Karpas-422 (cell line): Measurements from ENCODE around the gene PDZD4. TPM values are rescaled to one million over a fixed set of nuclear protein-coding genes. Genes with fewer than 3 reads are reported as not detected.
"Not testable (repeated sequence)": the region's sequence is repeated elsewhere in the genome, so short reads cannot be mapped to it uniquely, and the experiment has no call there.

Experiments used
- DNase-seq: peaks from one replicate; pipeline ENCODE4 v3.0.0-alpha.2; 2015
- H2AFZ ChIP-seq: fragments of 200-600 bp; sonication (generic); 2 replicates; pipeline ENCODE4 v1.6.1; 2014; ENCODE audit warnings: antibody characterized with exemption, low read length, mixed read lengths
- H3K27ac ChIP-seq: fragments of 200-600 bp; sonication (generic); 2 replicates; pipeline ENCODE4 v1.5.1; 2014; ENCODE audit warnings: mild to moderate bottlenecking, low read length, moderate library complexity
- H3K27me3 ChIP-seq: fragments of 200-600 bp; sonication (generic); 2 replicates; pipeline ENCODE4 v1.6.1; 2014; ENCODE audit warnings: low read length, mixed read lengths
- H3K36me3 ChIP-seq: fragments of 200-600 bp; sonication (generic); 2 replicates; pipeline ENCODE4 v1.6.1; 2014; ENCODE audit warnings: low read length, mixed read lengths; ENCODE audit not compliant: insufficient read depth
- H3K4me1 ChIP-seq: fragments of 200-600 bp; sonication (generic); 2 replicates; pipeline ENCODE4 v1.6.1; 2014; ENCODE audit warnings: mild to moderate bottlenecking, low read length, mixed read lengths
- H3K4me2 ChIP-seq: fragments of 200-600 bp; sonication (generic); 2 replicates; pipeline ENCODE4 v1.6.1; 2014; ENCODE audit warnings: low read length, low read depth, mild to moderate bottlenecking; ENCODE audit not compliant: poor library complexity, severe bottlenecking
- H3K4me3 ChIP-seq: fragments of 200-600 bp; sonication (generic); 2 replicates; pipeline ENCODE4 v1.5.1; 2014; ENCODE audit warnings: mild to moderate bottlenecking, antibody characterized with exemption, low read length, mixed read lengths
- H3K79me2 ChIP-seq: fragments of 200-600 bp; sonication (generic); 2 replicates; pipeline ENCODE4 v1.6.1; 2014; ENCODE audit warnings: mild to moderate bottlenecking, low read length, mixed read lengths
- H3K9ac ChIP-seq: fragments of 200-600 bp; sonication (generic); 2 replicates; pipeline ENCODE4 v1.6.0; 2014; ENCODE audit warnings: low read length
- H3K9me2 ChIP-seq: fragments of 200-600 bp; sonication (generic), shearing (Covaris generic); replicated peaks from 2 replicates; pipeline ENCODE4 v1.6.0; 2014; ENCODE audit warnings: mild to moderate bottlenecking, low read length, moderate library complexity; ENCODE audit not compliant: insufficient read depth
- H3K9me3 ChIP-seq: fragments of 300-700, 200-600 bp; sonication (generic); 2 replicates; pipeline ENCODE4 v1.6.1; 2014; ENCODE audit warnings: low read length, mixed read lengths
- H4K20me1 ChIP-seq: fragments of 200-600 bp; sonication (generic); 2 replicates; pipeline ENCODE4 v1.6.1; 2014; ENCODE audit warnings: mild to moderate bottlenecking, antibody characterized with exemption, low read length, low read depth; ENCODE audit not compliant: insufficient read depth
- total RNA-seq: library from RNA; depleted of rRNA; stranded (reverse); fragments of >200 nt; shearing (Covaris generic); gene quantifications from 2 replicates; pipeline ENCODE4 v1.2.3, GENCODE V29; 2014; ENCODE audit warnings: low replicate concordance

The PDZD4 gene
- total RNA-seq, 1 experiment from 2014 or later, result not detected

- Histone ChIP-seq H3K4me1 (no peaks in the 10 kb centered on the region), H3K36me3 (no peaks in the 10 kb centered on the region), H3K9me2 (no peaks in the 10 kb centered on the region), H3K9ac (no peak overlapping the region), H3K79me2 (no peaks in the 10 kb centered on the region), H3K4me3 (no peak overlapping the region), H3K9me3 (no peaks in the 10 kb centered on the region), H3K27ac (no peak overlapping the region), H3K27me3 (no peaks in the 10 kb centered on the region), H3K4me2 (no peak overlapping the region), H2AFZ (no peak overlapping the region), H4K20me1 (no peaks in the 10 kb centered on the region)
- no peak for DNase-seq
Observed at GRCh38 chrX:153827016-153827415, 3.3 kb downstream of the PDZD4 start.

GRCh38 chrX:153825042-153825441, 5.3 kb downstream of the PDZD4 start:
- Histone ChIP-seq H3K4me2 (no peak overlapping the region), H3K4me3 (no peak overlapping the region), H3K9ac (no peak overlapping the region), H3K79me2 (no peaks in the 10 kb centered on the region), H3K4me1 (no peaks in the 10 kb centered on the region), H2AFZ (no peak overlapping the region), H4K20me1 (no peaks in the 10 kb centered on the region), H3K27me3 (no peaks in the 10 kb centered on the region), H3K36me3 (no peaks in the 10 kb centered on the region), H3K9me3 (no peaks in the 10 kb centered on the region), H3K9me2 (no peaks in the 10 kb centered on the region), H3K27ac (no peak overlapping the region)
- no peak for DNase-seq

- H3K4me3 ChIP-seq, result no peak overlapping the region
- H3K36me3 ChIP-seq, result no peaks in the 10 kb centered on the region
- H3K27me3 ChIP-seq, result no peaks in the 10 kb centered on the region
- no peak overlapping the region for H3K27ac ChIP-seq
- no peak overlapping the region for H2AFZ ChIP-seq
- H3K4me2 ChIP-seq, result no peak overlapping the region
- no peak for DNase-seq
- H3K9ac ChIP-seq, result no peak overlapping the region
- no peaks in the 10 kb centered on the region for H3K9me2 ChIP-seq
- no peaks in the 10 kb centered on the region for H3K4me1 ChIP-seq
- H3K9me3 ChIP-seq, result no peaks in the 10 kb centered on the region
- no peaks in the 10 kb centered on the region for H3K79me2 ChIP-seq
- no peaks in the 10 kb centered on the region for H4K20me1 ChIP-seq
Observed at GRCh38 chrX:153824348-153824747, 6.0 kb downstream of the PDZD4 start.

- Histone ChIP-seq H3K9ac (no peak overlapping the region), H3K36me3 (no peaks in the 10 kb centered on the region), H3K79me2 (no peaks in the 10 kb centered on the region), H3K4me2 (no peak overlapping the region), H3K27me3 (no peaks in the 10 kb centered on the region), H3K4me1 (no peaks in the 10 kb centered on the region), H3K9me3 (no peaks in the 10 kb centered on the region), H3K4me3 (no peak overlapping the region), H4K20me1 (no peaks in the 10 kb centered on the region), H3K27ac (no peak overlapping the region), H3K9me2 (no peaks in the 10 kb centered on the region), H2AFZ (no peak overlapping the region)
- no peak for DNase-seq
Observed at GRCh38 chrX:153821066-153821465, 9.3 kb downstream of the PDZD4 start.

GRCh38 chrX:153820601-153821000, 9.7 kb downstream of the PDZD4 start:
- Histone ChIP-seq H3K27ac (no peak overlapping the region), H3K27me3 (no peaks in the 10 kb centered on the region), H3K4me3 (no peak overlapping the region), H3K9me2 (no peaks in the 10 kb centered on the region), H4K20me1 (no peaks in the 10 kb centered on the region), H2AFZ (no peak overlapping the region), H3K79me2 (no peaks in the 10 kb centered on the region), H3K9ac (no peak overlapping the region), H3K36me3 (no peaks in the 10 kb centered on the region), H3K4me1 (no peaks in the 10 kb centered on the region), H3K4me2 (no peak overlapping the region), H3K9me3 (no peaks in the 10 kb centered on the region)
- DNase-seq, result no peak

- no peaks in the 10 kb centered on the region for H4K20me1 ChIP-seq
- no peaks in the 10 kb centered on the region for H3K27me3 ChIP-seq
- no peaks in the 10 kb centered on the region for H3K36me3 ChIP-seq
- H3K4me3 ChIP-seq, result no peak overlapping the region
- H3K9me3 ChIP-seq, result no peaks in the 10 kb centered on the region
- H3K4me1 ChIP-seq, result no peaks in the 10 kb centered on the region
- no peak for DNase-seq
- H3K9me2 ChIP-seq, result no peaks in the 10 kb centered on the region
- H3K79me2 ChIP-seq, result no peaks in the 10 kb centered on the region
- H3K4me2 ChIP-seq, result no peak overlapping the region
- H2AFZ ChIP-seq, result no peak overlapping the region
- no peak overlapping the region for H3K9ac ChIP-seq
- H3K27ac ChIP-seq, result no peak overlapping the region
Observed at GRCh38 chrX:153819384-153820040, 10.8 kb downstream of the PDZD4 start.

GRCh38 chrX:153818571-153819383, 11.6 kb downstream of the PDZD4 start:
- no peaks in the 10 kb centered on the region for H4K20me1 ChIP-seq
- no peak overlapping the region for H3K27ac ChIP-seq
- no peaks in the 10 kb centered on the region for H3K79me2 ChIP-seq
- no peaks in the 10 kb centered on the region for H3K9me2 ChIP-seq
- no peak for DNase-seq
- H3K4me3 ChIP-seq, result no peak overlapping the region
- no peak overlapping the region for H3K9ac ChIP-seq
- no peaks in the 10 kb centered on the region for H3K9me3 ChIP-seq
- no peak overlapping the region for H2AFZ ChIP-seq
- no peak overlapping the region for H3K4me2 ChIP-seq
- no peaks in the 10 kb centered on the region for H3K4me1 ChIP-seq
- H3K36me3 ChIP-seq, result no peaks in the 10 kb centered on the region
- H3K27me3 ChIP-seq, result no peaks in the 10 kb centered on the region

GRCh38 chrX:153818064-153818463, 12.3 kb downstream of the PDZD4 start:
- not testable (repeated sequence) for H2AFZ ChIP-seq, H3K4me3 ChIP-seq, DNase-seq, H3K9ac ChIP-seq, H3K9me2 ChIP-seq, H3K27me3 ChIP-seq, H3K36me3 ChIP-seq, H3K4me1 ChIP-seq, H4K20me1 ChIP-seq, H3K4me2 ChIP-seq, H3K9me3 ChIP-seq, H3K27ac ChIP-seq, H3K79me2 ChIP-seq
